GM19328 (cell line): ENCODE results near the gene RNF150.

Experiments
- ATAC-seq: cut with Tn5 transposase; IDR thresholded peaks from one replicate; pipeline ENCODE4 v1.9.1; 2021; ENCODE audit warnings: mild to moderate bottlenecking, moderate library complexity; ENCODE audit not compliant: unreplicated experiment

RNF150 gene

GRCh38 chr4:141132072-141132708 lies 1.1 kb downstream of the RNF150 start:
- ATAC-seq, result no peak

- ATAC-seq, result no peak
These were observed 1.6 kb downstream of the RNF150 start for GRCh38 chr4:141131723-141132071.

DNA sequence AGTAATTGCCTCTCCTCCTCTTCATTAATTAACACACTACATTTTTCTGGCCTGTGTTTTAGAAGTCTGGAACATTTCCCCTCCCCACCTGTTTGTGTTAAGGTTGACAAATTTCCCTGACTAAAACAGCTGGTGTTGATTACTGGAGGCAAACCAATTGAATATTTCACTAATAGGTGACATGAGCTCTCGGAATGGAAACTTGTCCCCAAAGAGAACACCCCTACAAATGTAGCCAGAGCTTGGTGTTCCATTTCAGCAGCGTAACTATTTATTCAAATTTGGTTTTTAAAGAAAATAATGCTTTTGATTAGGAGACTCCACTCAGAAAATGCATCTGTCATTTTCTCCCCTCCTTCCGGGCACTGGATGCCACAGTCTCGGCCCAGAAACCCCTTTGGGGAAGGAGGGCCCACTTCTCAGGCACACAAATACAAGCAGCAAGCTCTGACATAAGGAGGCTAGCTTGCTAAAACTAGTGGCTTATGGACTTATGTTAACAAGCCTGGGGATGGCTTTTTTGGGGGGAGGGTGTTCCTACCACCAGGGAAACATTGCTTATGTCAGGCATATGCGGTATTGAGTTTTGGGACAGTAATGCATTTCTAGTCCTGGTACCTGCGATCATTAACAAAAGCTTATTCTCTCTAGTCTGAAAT lies 2.2 kb downstream of the RNF150 start:
- no peak for ATAC-seq

GRCh38 chr4:141127884-141128283 lies 5.4 kb downstream of the RNF150 start:
- no peak for ATAC-seq

DNA sequence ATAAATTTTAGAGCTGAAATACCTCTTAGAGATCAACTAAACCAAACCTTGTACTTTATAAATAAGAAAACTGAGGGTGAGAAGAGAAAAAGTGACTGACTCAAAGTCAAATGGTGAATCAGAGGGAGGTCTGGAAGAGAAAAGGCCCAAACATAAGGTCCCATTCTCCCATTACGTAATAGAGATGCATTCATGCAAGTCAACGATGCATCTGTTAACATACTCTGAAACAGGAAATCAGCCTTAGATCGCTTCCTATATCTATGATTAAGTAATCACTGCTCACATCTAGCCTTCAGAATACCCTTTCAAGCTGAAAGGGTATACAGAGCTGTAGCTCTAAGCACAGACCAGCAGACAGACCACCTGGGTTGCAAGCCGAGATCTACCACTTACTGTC lies 6.5 kb downstream of the RNF150 start:
- no peak for ATAC-seq

- no peak for ATAC-seq
These were observed 9.0 kb downstream of the RNF150 start for GRCh38 chr4:141124224-141124623.

GRCh38 chr4:141121768-141122454 lies 11.4 kb downstream of the RNF150 start:
- no peak for ATAC-seq

DNA sequence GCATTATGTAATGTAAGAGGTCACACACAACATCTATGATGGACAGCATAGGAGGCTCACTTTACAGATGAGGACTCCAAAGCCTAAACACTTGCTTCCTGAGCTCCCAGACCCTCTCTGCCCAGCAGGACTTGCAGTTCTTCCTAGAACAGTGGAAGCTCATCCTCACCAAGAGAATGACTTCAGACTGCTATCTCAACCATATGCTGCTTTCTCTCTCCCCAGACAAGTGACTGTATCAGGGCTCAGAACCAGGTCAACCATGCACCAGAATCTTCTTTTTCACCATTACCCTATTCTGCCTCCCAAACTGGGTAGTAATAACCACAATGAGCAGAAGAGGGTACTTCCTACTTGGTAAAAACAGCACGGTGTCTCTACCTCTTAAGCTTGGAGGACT lies 12.2 kb downstream of the RNF150 start:
- no peak for ATAC-seq

DNA sequence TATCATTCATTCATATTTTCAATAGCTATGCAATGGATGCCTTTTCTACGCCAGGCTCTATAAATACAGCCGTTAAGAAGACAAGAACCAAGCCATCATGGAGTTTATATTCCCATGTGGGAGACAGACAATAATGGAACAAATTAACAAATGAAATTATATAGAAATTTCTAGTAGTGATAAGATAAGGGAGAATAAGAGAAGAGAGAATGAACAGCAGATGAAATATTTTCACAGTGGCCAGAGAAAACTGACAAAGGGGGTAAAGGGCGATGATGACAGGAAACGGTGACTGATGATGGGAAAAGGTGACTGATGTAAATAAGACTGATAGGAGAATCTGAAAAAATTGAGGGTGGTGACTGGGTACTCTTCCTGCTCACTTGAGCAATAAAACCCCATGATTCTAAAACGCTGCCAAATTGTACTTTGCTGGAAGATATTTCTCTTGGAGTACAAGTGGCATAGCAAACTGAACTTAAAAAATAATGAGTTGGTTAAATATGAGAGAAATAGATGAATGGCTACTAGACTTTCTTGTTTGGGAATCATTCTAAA lies 13.2 kb downstream of the RNF150 start:
- no peak for ATAC-seq

DNA sequence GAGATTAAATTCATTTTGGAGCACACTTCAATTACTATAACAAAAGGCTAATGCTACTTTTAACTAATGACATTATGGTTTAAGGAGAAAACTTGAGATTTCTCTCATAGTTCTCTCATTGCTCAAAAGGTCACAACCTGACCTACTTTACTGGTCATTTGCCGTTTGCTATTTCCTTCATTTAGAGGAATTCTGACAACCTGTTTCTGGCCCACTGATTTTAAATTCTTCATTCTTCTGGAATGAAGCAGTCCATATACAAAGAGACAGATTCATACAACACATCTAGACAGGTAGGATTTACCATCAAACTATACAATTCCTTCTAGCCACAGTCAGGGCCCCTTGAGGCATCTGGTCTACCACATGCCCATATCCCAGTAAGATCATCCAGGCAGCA lies 14.2 kb downstream of the RNF150 start:
- no peak for ATAC-seq

DNA sequence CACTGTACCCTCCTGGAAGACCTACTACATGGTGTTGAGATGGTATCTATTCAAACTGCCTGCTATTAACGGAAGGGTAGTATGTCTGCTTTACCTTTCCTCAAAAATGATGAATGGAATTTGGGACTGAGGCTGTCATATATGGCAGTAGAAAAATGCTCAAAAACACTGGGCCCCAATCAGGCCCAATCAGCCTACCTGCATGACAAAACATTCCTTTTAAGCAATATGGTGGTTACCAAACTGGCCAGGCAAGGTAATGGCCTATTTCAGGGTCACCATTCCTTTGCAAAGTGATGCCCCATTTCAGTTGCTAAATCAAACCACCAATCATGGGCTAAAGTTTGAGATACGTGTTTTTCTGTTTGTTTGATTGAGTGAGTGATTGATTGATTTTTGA lies 14.9 kb downstream of the RNF150 start:
- no peak for ATAC-seq

GRCh38 chr4:141117935-141118334 lies 15.3 kb downstream of the RNF150 start:
- no peak for ATAC-seq

GRCh38 chr4:141109983-141110382 lies 23.3 kb downstream of the RNF150 start:
- ATAC-seq, result no peak

DNA sequence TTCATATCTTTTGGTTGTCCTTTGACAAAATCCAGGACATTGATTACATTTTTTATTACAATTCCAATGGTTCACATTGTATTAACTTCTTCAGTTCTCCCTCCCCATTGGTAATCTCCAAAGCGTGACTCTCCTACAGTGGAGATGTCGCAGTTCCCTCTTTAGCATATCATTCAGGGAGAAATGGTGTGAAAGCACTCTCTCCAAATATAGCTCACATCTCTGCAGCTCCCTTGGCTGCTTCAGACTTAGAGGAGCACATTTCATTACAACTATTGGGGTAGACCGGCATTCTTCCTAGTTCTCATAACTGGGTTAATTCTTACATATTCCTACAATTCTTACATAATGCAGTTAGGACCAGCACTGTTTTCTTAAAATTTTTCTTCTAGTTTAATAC lies 25.3 kb downstream of the RNF150 start:
- ATAC-seq, result no peak

- no peak for ATAC-seq
These were observed 30.9 kb downstream of the RNF150 start for GRCh38 chr4:141102367-141102766.

GRCh38 chr4:141101511-141101910 lies 31.8 kb downstream of the RNF150 start:
- ATAC-seq, result no peak

- ATAC-seq, result no peak
These were observed 33.9 kb downstream of the RNF150 start for GRCh38 chr4:141099326-141099725.

GRCh38 chr4:141098163-141098562 lies 35.1 kb downstream of the RNF150 start:
- no peak for ATAC-seq

DNA sequence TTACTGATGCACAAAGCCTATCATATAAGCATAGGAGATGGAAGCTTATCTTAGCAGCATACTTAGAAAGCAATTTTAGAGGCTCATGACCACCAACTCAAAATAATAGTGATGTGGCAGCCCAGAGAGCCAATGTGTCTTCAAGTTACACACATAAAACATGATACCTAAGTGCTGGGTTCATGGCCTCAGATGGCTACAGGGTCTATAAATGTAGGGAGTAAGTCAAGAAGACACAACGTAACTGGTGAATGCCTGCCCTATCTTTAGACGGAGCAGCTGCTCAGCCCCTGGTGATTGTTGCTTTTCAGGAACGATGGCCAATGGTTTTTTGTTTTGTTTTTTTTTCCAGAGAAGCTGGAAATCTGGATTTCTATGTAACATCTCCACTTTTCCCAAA lies 42.8 kb downstream of the RNF150 start:
- no peak for ATAC-seq

GRCh38 chr4:141081921-141082395 lies 51.3 kb downstream of the RNF150 start:
- no peak for ATAC-seq

DNA sequence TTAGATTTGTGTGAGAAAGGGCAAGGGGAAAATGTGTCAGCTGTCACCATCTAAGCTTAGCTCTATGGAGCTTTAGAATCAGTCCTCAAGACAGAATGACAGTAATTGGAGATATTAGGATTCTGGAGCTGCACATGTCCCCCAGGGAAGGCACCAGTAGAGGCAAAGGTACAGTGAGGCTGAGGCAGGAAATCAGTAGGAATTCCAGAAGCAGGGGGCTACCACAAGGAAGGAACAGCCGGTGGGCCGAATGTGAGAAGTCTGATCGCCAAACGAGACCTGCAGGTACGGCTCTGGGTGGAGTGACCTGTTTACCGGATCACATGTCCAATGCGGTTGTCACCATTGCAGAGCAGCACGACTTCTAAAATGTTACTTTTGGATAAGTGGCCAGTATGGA lies 52.6 kb downstream of the RNF150 start:
- no peak for ATAC-seq

DNA sequence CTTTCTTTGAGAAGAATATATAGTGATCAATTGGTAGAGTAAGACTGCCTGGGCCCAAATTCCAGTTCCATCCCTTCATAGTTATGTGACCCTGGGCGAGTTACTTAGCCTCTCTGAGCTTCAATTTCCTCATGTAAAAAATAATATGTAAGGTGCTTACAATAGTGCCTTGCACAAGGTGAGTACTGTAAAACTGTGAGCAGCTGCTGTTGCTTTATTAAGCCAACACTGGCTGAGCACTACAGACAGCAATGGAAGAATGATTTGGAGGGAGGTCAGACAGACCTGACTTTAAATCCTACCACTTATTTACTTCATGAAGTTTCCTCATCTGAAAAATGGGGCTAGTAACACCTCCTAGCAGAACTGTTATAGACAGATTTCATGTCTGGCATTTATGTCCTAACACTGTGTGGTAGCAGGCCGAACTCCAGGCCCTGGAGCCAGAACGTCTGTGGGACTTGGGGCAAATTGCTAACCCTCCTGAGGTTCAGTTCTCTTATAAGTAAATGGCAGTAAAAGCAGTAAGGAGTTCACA lies 53.8 kb downstream of the RNF150 start:
- ATAC-seq, result no peak
